HG03354 (cell line): ENCODE measurements around the gene IRX6.

Experiments used
- ATAC-seq: cut with Tn5 transposase; IDR thresholded peaks from one replicate; pipeline ENCODE4 v1.9.1; 2021; ENCODE audit warnings: mild to moderate bottlenecking; ENCODE audit not compliant: unreplicated experiment, poor library complexity, severe bottlenecking

The IRX6 gene

GRCh38 chr16:55308973-55309372 is 15.0 kb upstream of the IRX6 start:
- no peak for ATAC-seq

- no peak for ATAC-seq
Measured at GRCh38 chr16:55322327-55322726, 1.7 kb upstream of the IRX6 start.

- no peak for ATAC-seq
Measured at GRCh38 chr16:55324285-55325079, 479 bp downstream of the IRX6 start.

- ATAC-seq, result no peak
Measured at GRCh38 chr16:55325080-55325447, 1.1 kb downstream of the IRX6 start.

GRCh38 chr16:55325458-55326109 is 1.6 kb downstream of the IRX6 start:
- ATAC-seq, result no peak

- ATAC-seq, result no peak
Measured at GRCh38 chr16:55326261-55327092, 2.5 kb downstream of the IRX6 start.

- no peak for ATAC-seq
Measured at GRCh38 chr16:55328611-55329569, 4.9 kb downstream of the IRX6 start.

GRCh38 chr16:55329791-55330428 is 5.9 kb downstream of the IRX6 start:
- no peak for ATAC-seq

GRCh38 chr16:55330781-55331647 is 7.0 kb downstream of the IRX6 start:
- ATAC-seq, result no peak

GRCh38 chr16:55331648-55332185 is 7.7 kb downstream of the IRX6 start:
- ATAC-seq, result no peak

- ATAC-seq, result peak; percentile 68
Measured at GRCh38 chr16:55333684-55334083, 9.7 kb downstream of the IRX6 start.

- ATAC-seq, result no peak
Measured at GRCh38 chr16:55338646-55339045, 14.6 kb downstream of the IRX6 start.

- ATAC-seq, result no peak
Measured at GRCh38 chr16:55340445-55340844, 16.4 kb downstream of the IRX6 start.

- ATAC-seq, result no peak
Measured at GRCh38 chr16:55341681-55342080, 17.7 kb downstream of the IRX6 start.

- ATAC-seq, result no peak
Measured at GRCh38 chr16:55346475-55346874, 22.5 kb downstream of the IRX6 start.

GRCh38 chr16:55349867-55350266 is 25.9 kb downstream of the IRX6 start:
- no peak for ATAC-seq

- ATAC-seq, result no peak
Measured at GRCh38 chr16:55350984-55351383, 27.0 kb downstream of the IRX6 start.

GRCh38 chr16:55351936-55352335 is 27.9 kb downstream of the IRX6 start:
- ATAC-seq, result no peak
